ENCODE results near the gene YWHAG. TPM values are rescaled to one million over a fixed set of nuclear protein-coding genes. Genes with fewer than 3 reads are reported as not detected.
A peak's percentile ranks its signal among the peaks of the same experiment; 100 is the strongest.

Gene YWHAG
- total and polyA plus RNA-seq, 2 of the 13 experiments (the other 11 are each of a cell fraction or from before 2014, with no cell fraction given): 36.9 to 67.5 TPM

DNA sequence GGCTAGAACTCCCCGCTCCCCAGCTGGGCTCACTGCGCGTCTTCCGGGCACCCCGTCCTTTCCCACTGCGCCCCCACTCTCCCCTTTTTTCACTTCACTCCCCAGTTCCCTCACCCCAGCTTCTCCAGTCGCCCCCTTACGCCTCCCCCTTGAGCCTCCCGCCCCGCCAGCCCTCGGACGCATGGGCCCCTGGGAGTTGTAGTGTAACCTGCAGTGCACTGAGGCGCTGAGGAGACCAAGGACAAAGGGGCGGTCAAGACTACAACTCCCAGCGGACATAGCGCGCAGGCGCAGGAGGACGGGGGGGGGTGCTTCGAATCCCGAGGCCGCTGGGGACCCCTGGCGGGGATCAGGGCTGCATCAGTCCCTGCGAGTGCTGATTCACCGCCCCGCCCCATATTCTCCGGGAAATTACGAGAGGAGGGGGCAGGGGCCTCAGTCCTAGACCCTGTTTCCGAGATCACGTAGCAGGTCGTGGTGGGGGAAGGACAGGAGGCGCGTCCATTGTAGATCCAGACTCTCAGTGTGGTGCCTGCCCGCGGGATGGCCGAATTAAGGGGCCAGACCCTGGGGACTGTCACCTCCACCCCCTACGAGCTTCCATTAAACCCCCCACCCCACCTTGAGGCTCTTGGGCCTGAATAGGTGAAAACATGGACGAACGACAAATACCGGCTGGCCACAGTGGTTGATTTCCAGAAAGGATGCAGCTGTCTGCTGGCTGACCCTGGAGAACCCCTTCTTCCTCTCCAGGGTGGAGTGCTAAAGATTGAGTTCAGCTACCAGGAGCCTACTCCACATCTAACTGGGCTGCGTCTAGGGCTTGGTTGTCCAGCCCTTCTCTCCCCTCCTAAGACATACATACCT lies 553 bp upstream of the YWHAG start (continued):
- TF ChIP-seq, protein P1, sequence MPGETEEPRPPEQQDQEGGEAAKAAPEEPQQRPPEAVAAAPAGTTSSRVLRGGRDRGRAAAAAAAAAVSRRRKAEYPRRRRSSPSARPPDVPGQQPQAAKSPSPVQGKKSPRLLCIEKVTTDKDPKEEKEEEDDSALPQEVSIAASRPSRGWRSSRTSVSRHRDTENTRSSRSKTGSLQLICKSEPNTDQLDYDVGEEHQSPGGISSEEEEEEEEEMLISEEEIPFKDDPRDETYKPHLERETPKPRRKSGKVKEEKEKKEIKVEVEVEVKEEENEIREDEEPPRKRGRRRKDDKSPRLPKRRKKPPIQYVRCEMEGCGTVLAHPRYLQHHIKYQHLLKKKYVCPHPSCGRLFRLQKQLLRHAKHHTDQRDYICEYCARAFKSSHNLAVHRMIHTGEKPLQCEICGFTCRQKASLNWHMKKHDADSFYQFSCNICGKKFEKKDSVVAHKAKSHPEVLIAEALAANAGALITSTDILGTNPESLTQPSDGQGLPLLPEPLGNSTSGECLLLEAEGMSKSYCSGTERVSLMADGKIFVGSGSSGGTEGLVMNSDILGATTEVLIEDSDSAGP (CRISPR knock-in tag; IDR thresholded peaks at IDR 0.05; ENCODE audit: borderline replicate concordance): peak; percentile 86
- no peak for TF ChIP-seq ZNF160 (CRISPR knock-in tag; IDR thresholded peaks at IDR 0.05)
- TF ChIP-seq, protein P2, sequence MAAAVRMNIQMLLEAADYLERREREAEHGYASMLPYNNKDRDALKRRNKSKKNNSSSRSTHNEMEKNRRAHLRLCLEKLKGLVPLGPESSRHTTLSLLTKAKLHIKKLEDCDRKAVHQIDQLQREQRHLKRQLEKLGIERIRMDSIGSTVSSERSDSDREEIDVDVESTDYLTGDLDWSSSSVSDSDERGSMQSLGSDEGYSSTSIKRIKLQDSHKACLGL (CRISPR knock-in tag; IDR thresholded peaks at IDR 0.05): no peak
- TF ChIP-seq, protein P3, sequence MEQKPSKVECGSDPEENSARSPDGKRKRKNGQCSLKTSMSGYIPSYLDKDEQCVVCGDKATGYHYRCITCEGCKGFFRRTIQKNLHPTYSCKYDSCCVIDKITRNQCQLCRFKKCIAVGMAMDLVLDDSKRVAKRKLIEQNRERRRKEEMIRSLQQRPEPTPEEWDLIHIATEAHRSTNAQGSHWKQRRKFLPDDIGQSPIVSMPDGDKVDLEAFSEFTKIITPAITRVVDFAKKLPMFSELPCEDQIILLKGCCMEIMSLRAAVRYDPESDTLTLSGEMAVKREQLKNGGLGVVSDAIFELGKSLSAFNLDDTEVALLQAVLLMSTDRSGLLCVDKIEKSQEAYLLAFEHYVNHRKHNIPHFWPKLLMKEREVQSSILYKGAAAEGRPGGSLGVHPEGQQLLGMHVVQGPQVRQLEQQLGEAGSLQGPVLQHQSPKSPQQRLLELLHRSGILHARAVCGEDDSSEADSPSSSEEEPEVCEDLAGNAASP (CRISPR knock-in tag; IDR thresholded peaks at IDR 0.05; ENCODE audit: borderline replicate concordance): no peak
- TF ChIP-seq, protein P4, sequence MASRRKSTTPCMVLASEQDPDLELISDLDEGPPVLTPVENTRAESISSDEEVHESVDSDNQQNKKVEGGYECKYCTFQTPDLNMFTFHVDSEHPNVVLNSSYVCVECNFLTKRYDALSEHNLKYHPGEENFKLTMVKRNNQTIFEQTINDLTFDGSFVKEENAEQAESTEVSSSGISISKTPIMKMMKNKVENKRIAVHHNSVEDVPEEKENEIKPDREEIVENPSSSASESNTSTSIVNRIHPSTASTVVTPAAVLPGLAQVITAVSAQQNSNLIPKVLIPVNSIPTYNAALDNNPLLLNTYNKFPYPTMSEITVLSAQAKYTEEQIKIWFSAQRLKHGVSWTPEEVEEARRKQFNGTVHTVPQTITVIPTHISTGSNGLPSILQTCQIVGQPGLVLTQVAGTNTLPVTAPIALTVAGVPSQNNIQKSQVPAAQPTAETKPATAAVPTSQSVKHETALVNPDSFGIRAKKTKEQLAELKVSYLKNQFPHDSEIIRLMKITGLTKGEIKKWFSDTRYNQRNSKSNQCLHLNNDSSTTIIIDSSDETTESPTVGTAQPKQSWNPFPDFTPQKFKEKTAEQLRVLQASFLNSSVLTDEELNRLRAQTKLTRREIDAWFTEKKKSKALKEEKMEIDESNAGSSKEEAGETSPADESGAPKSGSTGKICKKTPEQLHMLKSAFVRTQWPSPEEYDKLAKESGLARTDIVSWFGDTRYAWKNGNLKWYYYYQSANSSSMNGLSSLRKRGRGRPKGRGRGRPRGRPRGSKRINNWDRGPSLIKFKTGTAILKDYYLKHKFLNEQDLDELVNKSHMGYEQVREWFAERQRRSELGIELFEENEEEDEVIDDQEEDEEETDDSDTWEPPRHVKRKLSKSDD (CRISPR knock-in tag; IDR thresholded peaks at IDR 0.05; ENCODE audit: low read depth): 0 out of 2 replicates have a peak, but pooled peaks have one; percentile 37
- 0 out of 2 replicates have a peak, but pooled peaks have one; percentile 8 for TF ChIP-seq SIX1 (CRISPR knock-in tag; IDR thresholded peaks at IDR 0.05; ENCODE audit: borderline replicate concordance)
- TF ChIP-seq, protein P5, sequence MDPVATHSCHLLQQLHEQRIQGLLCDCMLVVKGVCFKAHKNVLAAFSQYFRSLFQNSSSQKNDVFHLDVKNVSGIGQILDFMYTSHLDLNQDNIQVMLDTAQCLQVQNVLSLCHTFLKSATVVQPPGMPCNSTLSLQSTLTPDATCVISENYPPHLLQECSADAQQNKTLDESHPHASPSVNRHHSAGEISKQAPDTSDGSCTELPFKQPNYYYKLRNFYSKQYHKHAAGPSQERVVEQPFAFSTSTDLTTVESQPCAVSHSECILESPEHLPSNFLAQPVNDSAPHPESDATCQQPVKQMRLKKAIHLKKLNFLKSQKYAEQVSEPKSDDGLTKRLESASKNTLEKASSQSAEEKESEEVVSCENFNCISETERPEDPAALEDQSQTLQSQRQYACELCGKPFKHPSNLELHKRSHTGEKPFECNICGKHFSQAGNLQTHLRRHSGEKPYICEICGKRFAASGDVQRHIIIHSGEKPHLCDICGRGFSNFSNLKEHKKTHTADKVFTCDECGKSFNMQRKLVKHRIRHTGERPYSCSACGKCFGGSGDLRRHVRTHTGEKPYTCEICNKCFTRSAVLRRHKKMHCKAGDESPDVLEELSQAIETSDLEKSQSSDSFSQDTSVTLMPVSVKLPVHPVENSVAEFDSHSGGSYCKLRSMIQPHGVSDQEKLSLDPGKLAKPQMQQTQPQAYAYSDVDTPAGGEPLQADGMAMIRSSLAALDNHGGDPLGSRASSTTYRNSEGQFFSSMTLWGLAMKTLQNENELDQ (CRISPR knock-in tag; IDR thresholded peaks at IDR 0.05; ENCODE audit: borderline replicate concordance): no peak
- no peak for TF ChIP-seq IKZF4 (CRISPR knock-in tag; IDR thresholded peaks at IDR 0.05; ENCODE audit: borderline replicate concordance, low read depth, not compliant biosample characterization)
- TF ChIP-seq, protein P6, sequence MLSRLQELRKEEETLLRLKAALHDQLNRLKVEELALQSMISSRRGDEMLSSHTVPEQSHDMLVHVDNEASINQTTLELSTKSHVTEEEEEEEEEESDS (CRISPR knock-in tag; IDR thresholded peaks at IDR 0.05; ENCODE audit: borderline replicate concordance): no peak
- TF ChIP-seq, protein P7, sequence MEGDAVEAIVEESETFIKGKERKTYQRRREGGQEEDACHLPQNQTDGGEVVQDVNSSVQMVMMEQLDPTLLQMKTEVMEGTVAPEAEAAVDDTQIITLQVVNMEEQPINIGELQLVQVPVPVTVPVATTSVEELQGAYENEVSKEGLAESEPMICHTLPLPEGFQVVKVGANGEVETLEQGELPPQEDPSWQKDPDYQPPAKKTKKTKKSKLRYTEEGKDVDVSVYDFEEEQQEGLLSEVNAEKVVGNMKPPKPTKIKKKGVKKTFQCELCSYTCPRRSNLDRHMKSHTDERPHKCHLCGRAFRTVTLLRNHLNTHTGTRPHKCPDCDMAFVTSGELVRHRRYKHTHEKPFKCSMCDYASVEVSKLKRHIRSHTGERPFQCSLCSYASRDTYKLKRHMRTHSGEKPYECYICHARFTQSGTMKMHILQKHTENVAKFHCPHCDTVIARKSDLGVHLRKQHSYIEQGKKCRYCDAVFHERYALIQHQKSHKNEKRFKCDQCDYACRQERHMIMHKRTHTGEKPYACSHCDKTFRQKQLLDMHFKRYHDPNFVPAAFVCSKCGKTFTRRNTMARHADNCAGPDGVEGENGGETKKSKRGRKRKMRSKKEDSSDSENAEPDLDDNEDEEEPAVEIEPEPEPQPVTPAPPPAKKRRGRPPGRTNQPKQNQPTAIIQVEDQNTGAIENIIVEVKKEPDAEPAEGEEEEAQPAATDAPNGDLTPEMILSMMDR (CRISPR knock-in tag; IDR thresholded peaks at IDR 0.05): peak; percentile 95
- 0 out of 2 replicates have a peak, but pooled peaks have one; percentile 8 for TF ChIP-seq ZFP41 (CRISPR knock-in tag; IDR thresholded peaks at IDR 0.05; ENCODE audit: borderline replicate concordance)
- no peak for TF ChIP-seq KDM2A (CRISPR knock-in tag; IDR thresholded peaks at IDR 0.05; ENCODE audit: borderline replicate concordance, low read depth)
- no peak for TF ChIP-seq ZNF317 (CRISPR knock-in tag; IDR thresholded peaks at IDR 0.05)
